Motor neuron (in vitro differentiated cells): Measurements from ENCODE around the gene CMIP. TPM values are rescaled to one million over a fixed set of nuclear protein-coding genes. Genes with fewer than 3 reads are reported as not detected.
"Not testable (repeated sequence)": the region's sequence is repeated elsewhere in the genome, so short reads cannot be mapped to it uniquely, and the experiment has no call there.

ENCODE experiments used
- ATAC-seq, 8 experiments: fragments of 200-7000 bp; cut with Tn5 transposase; replicated peaks in 6 of 8; 2 replicates each; pipeline ENCODE4 v1.8.0; 2021; ENCODE audit warnings: mild to moderate bottlenecking in 8 of 8, moderate library complexity in 8 of 8
- H3K27ac ChIP-seq, 2 donors: fragments of 250-450 bp; sonication (Bioruptor Pico); 2 replicates each; pipeline ENCODE4 v1.9.0; 2021; ENCODE audit warnings: antibody characterized with exemption in 2 of 2, mild to moderate bottlenecking in 2 of 2, moderate library complexity in 1 of 2
- H3K4me1 ChIP-seq, 2 donors: fragments of 250-450 bp; sonication (Bioruptor Pico); replicated peaks in 1 of 2; 2 replicates each; pipeline ENCODE4 v1.6.1; 2021; ENCODE audit warnings: antibody characterized with exemption in 2 of 2, mild to moderate bottlenecking in 2 of 2, moderate library complexity in 1 of 2
- H3K4me3 ChIP-seq, 5 donors: fragments of 250-450 bp; sonication (Bioruptor Pico); 2 replicates each; pipeline ENCODE4 v1.9.0; 2021; ENCODE audit warnings: antibody characterized with exemption in 5 of 5, mild to moderate bottlenecking in 5 of 5, moderate library complexity in 4 of 5
- WGBS, 10 experiments: fragments of 450-650 bp; shearing (Covaris generic); methylation state at CpG; one replicate each; pipeline ENCODE4 v1.0.0; 2022; 5-methylcytosine and 5-hydroxymethylcytosine counted together
- in situ Hi-C, 9 experiments: fragments of 400-800 bp; cut with MboI; loops; one replicate each; pipeline ENCODE4 v1.15.0; 2021; ENCODE audit warnings: low sequenced_read_pairs in 9 of 9, low pct_unique_long_range_greater_than_20kb in 2 of 9; ENCODE audit not compliant: unreplicated experiment in 9 of 9
- total RNA-seq, 8 experiments: library from RNA; unstranded; fragments of 300-600 nt; gene quantifications; 2 replicates each; pipeline versions ENCODE4 v1.2.3 to v1.2.4, GENCODE V29; 2022

CMIP gene
- 10 to 100 TPM in 7 of 8 experiments, 1 to 10 TPM in 1; 4.6 to 35.3 (median 19.1) TPM for total RNA-seq

DNA sequence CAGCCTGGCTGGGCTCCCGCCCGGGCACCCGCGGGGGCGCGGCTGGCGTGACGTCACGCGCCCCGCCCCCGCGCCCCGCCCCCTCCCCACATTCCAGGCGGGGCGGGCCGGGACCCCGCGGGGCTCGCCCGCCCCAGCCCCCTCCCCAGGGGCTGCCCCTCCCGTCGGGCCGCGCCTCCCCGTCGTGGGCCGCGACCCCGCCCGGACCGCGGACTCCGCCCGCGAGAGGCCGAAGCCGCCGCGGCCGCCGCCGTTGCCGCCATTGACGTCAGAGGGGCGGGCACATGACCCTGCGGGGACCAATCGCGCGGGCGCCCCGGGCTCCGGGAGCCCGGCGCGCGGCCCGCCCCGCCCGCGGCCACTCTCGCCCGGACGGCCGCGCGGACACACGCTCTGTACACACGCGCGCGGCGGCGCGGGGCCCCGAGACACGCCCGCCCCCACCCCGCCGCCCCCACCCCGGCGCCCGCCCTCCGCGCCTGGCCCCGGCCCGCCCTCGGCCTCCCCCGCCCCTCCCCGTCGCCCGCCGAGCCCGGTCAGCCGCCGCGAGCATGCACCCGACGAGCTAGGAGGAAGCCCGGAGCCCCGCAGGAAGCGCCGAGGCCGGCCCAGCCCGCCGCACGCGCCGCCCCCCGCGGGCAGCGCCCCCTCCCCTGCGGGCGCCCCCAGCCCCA, at the start of gene CMIP:
TSS of gene CMIP (plus strand) at position 361 of the 674 bp plus-strand sequence.
- WGBS, 10 experiments, result no CpG with 5 or more reads among the region's 114 CpGs
- ATAC-seq, result peak; percentile 76 to 85 (median 81)
- in situ Hi-C loops, result loop anchor here in 1 of 9 experiments (25.0 kb wide), 1 partner anchor 143 kb away; no protein-coding TSS in a partner anchor
- Histone ChIP-seq H3K4me3 (peak within 1 kb of the TSS; percentile 46 to 86 (median 79)), H3K4me1 (peaks cover 31 to 33% of the 10 kb centered on the region in 2 donors), H3K27ac (peak within 1 kb of the TSS; percentile 54 to 72)

- in situ Hi-C loops, result loop anchor here in 4 of 9 experiments (25.0 kb wide), 2 partner anchors 317 to 342 kb away; no protein-coding TSS in a partner anchor
- H3K27ac ChIP-seq, result no peak overlapping the region
- peak in 3 of 8 experiments; percentile 59 to 89 (median 89) for ATAC-seq
- no peaks in the 10 kb centered on the region for H3K4me1 ChIP-seq
- H3K4me3 ChIP-seq, result no peak overlapping the region
- WGBS, 10 experiments, result 23 to 90% (median 79%) methylated on average over 2 to 6 of the region's 13 CpGs; no CpG with 5 or more reads in 5 of the 10 experiments
Observed at GRCh38 chr16:81394966-81395655, 49.5 kb upstream of the CMIP start.

DNA sequence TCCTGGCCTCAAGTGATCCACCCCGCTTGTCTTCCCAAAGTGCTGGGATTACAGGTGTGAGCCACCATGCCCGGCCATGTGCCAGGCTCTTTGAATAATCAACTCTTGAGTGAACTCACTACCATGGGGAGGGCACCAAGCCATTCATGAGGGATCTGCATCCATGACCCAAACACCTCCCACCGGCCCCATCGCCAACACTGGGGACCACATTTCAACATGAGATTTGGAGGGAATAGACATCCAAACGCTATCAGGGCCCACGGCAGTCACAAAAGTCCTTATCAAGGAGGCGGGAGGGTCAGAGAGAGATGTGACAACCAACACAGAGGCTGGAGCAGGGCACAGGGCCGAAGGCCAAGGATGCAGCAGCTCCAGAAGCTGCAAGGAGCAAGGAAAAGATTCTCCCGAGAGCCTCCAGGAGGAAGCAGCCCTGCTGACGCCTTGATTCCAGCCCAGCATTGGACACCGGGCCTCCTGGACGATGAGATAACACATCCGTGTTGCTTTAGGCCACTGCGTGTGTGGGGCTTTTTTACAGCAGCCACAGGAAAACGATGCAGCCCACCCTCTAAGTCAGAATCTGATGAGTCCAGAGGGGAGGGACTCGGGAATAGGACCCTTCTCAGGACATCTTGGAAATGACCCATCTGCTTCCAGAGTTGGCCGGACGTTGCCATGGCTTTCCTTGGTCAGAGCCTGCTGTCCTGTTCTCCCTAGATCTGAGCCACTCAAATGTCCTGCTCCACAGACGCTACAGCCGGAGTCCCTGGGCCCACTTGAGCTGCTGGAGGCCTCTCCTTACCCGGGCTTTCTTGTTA, 47.3 kb upstream of the CMIP start:
- no peak overlapping the region for H3K27ac ChIP-seq
- no peak overlapping the region for H3K4me3 ChIP-seq
- no peak for ATAC-seq
- H3K4me1 ChIP-seq, result no peaks in the 10 kb centered on the region
- 50 to 88% (median 83%) methylated on average over 1 to 12 of the region's 21 CpGs; no CpG with 5 or more reads in 2 of the 10 experiments for WGBS, 10 experiments
- in situ Hi-C loops, result loop anchor here in 4 of 9 experiments (25.0 kb wide), 2 partner anchors 315 to 340 kb away; no protein-coding TSS in a partner anchor

DNA sequence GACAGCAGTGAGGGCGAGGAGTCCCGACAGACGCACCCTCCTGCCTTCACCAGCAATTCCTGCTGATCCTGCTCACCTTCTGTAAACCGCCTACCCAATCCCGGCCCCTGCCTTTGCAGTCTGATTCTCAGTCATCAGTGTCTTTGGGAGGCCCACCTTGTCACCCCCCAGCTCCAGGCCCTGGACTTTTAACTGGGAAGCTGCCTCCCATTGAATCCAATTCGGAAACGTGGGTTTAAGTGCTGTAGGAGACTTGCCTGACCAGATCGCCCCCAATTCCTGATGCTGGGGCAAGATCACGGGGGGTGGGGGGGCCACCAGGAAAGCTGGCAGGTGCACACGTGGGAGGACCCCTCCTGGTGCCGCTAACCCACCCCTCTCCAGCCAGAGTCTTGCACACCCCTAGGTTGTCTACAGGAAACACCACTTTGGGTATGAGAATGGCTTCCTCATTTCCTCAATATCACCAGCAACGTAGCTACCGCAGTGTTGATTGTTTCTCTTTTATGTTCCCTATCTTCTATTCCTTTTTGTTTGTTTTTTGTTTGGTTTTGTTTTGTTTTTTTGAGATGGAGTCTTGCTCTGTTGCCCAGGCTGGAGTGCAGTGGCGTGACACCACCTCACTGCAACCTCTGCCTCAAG, 46.6 kb upstream of the CMIP start:
- in situ Hi-C loops, result loop anchor here in 4 of 9 experiments (25.0 kb wide), 2 partner anchors 314 to 339 kb away; no protein-coding TSS in a partner anchor
- Histone ChIP-seq H3K27ac (no peak overlapping the region), H3K4me1 (no peaks in the 10 kb centered on the region), H3K4me3 (no peak overlapping the region)
- WGBS, 10 experiments, result 67 to 100% (median 98%) methylated on average over 1 to 6 of the region's 14 CpGs; no CpG with 5 or more reads in 4 of the 10 experiments
- no peak for ATAC-seq

GRCh38 chr16:81399909-81400308, 44.7 kb upstream of the CMIP start:
- no peak for ATAC-seq
- 100% methylated on average over 1 of the region's 1 CpG; no CpG with 5 or more reads in 7 of the 10 experiments for WGBS, 10 experiments
- Histone ChIP-seq H3K27ac (no peak overlapping the region), H3K4me1 (no peaks in the 10 kb centered on the region), H3K4me3 (no peak overlapping the region)
- in situ Hi-C loops, result loop anchor here in 8 of 9 experiments (10.0 to 25.0 kb wide), 3 partner anchors 312 to 337 kb away; no protein-coding TSS in a partner anchor

DNA sequence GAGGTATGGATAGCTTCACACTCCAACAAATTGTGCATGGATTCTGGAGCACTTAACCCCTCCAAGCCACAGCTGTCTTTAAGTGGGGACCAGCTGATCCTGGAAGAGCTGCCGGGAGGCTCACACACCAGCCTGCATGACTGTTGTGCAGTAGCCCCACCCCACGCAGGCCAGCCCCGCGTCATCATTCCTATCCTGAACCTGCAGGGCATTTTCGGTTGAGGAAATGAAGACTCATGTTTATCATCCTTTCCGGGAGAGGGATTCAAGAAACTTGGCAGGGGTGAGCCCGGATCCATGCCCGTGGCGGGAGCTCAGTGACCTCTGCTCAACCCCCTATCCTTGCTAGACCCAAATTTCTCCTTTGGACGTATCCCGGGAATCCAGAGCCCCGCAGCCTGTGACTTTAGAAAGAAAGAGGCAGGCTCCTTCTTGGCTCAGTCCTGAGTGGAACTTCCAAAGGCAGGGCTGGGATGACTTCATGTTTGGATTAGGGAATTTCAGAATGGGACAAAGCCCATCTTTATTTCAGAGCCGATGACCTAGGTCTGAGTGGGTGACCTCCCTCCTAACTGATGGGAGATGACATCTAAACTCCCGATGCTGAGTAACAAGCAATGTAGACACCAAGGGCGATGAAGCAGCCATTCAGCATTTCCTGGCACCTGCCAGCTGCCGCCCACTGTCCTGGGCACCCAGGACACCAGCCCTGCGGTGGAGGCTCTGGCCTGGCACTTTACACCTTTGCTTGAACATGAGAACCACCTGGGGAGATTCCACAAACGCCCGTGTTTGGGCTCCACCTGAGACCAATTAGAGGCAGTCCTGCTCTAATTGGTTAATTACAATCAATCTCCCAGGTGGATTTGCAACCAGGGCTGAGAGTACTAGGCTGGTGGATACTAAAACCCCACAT, 43.3 kb upstream of the CMIP start:
- no peak overlapping the region for H3K4me3 ChIP-seq
- in situ Hi-C loops, result loop anchor here in 4 of 9 experiments (10.0 to 25.0 kb wide), 2 partner anchors 324 to 336 kb away; no protein-coding TSS in a partner anchor
- ATAC-seq, result peak in 3 of 8 experiments; percentile 73 to 86 (median 86)
- 46 to 91% (median 74%) methylated on average over 3 to 12 of the region's 19 CpGs; no CpG with 5 or more reads in 3 of the 10 experiments for WGBS, 10 experiments
- H3K4me1 ChIP-seq, result no peaks in the 10 kb centered on the region
- H3K27ac ChIP-seq, result no peak overlapping the region

DNA sequence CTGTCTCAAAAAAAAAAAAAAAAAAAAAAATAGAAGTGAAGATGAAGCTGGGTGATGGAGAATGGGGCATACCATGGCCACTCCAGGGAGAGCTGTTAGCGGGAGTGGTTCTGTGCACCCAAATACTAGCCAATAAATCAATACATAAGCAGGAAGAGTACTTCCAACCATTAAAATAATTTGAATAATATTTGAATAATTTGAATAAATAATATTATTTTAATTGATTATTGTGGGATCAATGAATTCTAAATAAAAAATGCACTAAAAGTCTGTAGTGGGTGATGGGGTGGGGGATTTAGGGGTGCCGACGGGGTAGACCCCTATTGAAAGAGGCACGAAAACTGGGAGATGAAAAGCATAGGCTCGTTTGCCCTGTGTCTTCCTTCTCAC, 41.4 kb upstream of the CMIP start:
- Histone ChIP-seq H3K4me1 (no peaks in the 10 kb centered on the region), H3K27ac (no peak overlapping the region), H3K4me3 (no peak overlapping the region)
- in situ Hi-C loops, result loop anchor here in 4 of 9 experiments (10.0 to 25.0 kb wide), 2 partner anchors 322 to 334 kb away; no protein-coding TSS in a partner anchor
- no peak for ATAC-seq
- 29 to 100% (median 93%) methylated on average over 1 to 3 of the region's 5 CpGs; no CpG with 5 or more reads in 3 of the 10 experiments for WGBS, 10 experiments

DNA sequence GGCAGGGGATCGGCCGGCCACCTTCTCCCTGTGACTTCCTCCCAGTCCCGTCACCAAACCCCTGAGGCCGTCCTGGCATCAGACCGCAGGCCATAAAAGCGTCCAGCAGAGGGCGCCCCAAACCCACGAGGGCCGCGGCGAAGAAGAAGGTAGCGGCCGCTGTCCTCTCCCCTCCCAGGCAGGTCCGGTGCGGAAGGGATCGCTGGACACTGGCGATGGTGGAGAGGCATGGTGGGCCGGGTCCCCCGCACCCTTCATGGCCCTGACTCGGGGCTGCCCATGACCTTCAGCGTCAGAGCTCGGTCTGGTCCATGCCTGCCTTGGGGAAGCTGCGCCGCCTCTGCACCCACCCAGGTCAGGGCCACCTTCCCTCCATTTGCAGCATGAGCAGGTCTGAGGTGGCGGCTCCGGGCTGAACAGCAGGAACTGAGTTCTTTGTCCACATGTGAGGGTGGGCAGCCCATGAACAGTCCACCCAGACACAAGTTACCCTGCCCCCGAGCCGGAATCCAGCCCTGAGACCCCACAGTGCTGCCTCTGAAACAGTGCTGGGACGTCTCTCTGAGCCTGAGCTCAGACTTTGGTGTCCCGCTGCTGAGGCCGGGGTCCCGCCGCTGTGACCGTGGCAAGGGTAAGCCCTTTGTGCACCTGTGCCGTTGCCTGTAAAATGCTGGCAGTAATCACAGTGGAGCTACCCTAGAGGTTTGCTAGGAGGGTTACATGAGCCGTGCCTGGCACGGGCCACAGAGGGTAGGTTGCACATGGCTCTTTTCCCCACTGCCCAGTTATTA, 40.8 kb upstream of the CMIP start:
- Histone ChIP-seq H3K4me1 (no peaks in the 10 kb centered on the region), H3K4me3 (peak overlapping the region in 2 of 5 donors; percentile 10 to 13), H3K27ac (no peak overlapping the region)
- 0 to 48% (median 25%) methylated on average over 4 to 14 of the region's 37 CpGs; no CpG with 5 or more reads in 5 of the 10 experiments for WGBS, 10 experiments
- ATAC-seq, result peak; percentile 77 to 99 (median 98)
- in situ Hi-C loops, result loop anchor here in 4 of 9 experiments (10.0 to 25.0 kb wide), 2 partner anchors 321 to 334 kb away; no protein-coding TSS in a partner anchor

DNA sequence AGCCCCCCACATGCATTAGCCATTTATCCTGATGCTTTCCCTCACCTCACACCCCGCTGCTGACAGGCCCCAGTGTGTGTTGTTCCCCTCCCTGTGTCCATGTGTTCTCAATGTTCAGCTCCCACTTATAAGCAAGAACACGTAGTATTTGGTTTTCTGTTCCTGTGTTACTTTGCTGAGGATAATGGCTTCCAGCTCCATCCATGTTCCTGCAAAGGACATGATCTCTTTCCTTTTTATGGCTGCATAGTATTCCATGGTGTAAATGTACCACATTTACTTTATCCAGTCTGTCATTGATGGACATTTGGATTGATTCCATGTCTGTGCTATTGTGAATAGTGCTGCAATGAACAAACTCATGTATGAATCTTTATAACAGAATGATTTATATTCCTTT, 39.6 kb upstream of the CMIP start:
- H3K4me3 ChIP-seq, H3K4me1 ChIP-seq, ATAC-seq, H3K27ac ChIP-seq: not testable (repeated sequence)
- in situ Hi-C loops, result loop anchor here in 4 of 9 experiments (10.0 to 25.0 kb wide), 2 partner anchors 320 to 332 kb away; no protein-coding TSS in a partner anchor
- WGBS, 10 experiments, result 83 to 92% (median 89%) methylated on average over 1 to 2 of the region's 2 CpGs; no CpG with 5 or more reads in 6 of the 10 experiments

DNA sequence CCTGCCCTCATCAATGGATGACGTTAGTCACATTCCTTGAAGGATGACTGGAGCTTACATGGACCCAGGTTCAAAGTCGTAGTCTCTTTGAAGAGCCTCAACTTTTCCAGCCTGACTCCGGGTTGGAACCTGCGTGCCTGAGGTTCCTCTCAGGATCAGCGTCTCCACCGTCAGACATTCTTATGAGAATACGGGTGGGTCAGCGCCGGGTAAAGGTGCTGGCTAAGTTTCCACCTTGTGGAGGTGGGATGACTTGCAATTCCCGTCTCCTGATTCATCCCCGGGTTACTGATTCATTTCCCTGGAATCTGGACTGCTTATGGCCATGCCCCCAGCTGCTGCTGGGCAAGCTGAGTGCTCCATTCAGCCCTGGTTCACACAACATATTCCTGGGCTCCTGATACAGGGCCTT, 38.9 kb upstream of the CMIP start:
- no peak overlapping the region for H3K4me3 ChIP-seq
- peak in 2 of 8 experiments; percentile 8 to 60 for ATAC-seq
- H3K27ac ChIP-seq, result no peak overlapping the region
- in situ Hi-C loops, result loop anchor here in 4 of 9 experiments (10.0 to 25.0 kb wide), 2 partner anchors 319 to 332 kb away; no protein-coding TSS in a partner anchor
- H3K4me1 ChIP-seq, result no peaks in the 10 kb centered on the region
- 6 to 92% (median 74%) methylated on average over 1 to 10 of the region's 11 CpGs; no CpG with 5 or more reads in 4 of the 10 experiments for WGBS, 10 experiments
